Small intestine (tissue), 7 donors: ENCODE results near the gene HCN3. TPM values are rescaled to one million over a fixed set of nuclear protein-coding genes. Genes with fewer than 3 reads are reported as not detected.

Experiments used
- DNase-seq, 2 donors: peaks; one replicate each; pipeline versions ENCODE4 v3.0.0 to v3.0.0-alpha.2; 2013
- FAIRE-seq: peaks from 2 replicates; lab custom pipeline; 2012; peaks lifted over from hg19 to GRCh38; lab: Jason Lieb, UNC
- H3K27ac ChIP-seq, 3 donors: one replicate each; pipeline ENCODE4 v1.5.1; 2013; ENCODE audit warnings: low read length in 2 of 3, mild to moderate bottlenecking in 2 of 3, control low read depth in 1 of 3, inconsistent platforms in 1 of 3, low read depth in 1 of 3, moderate library complexity in 1 of 3
- H3K27me3 ChIP-seq, 3 donors: one replicate each; pipeline ENCODE4 v1.6.1; 2013; ENCODE audit warnings: low read length in 3 of 3, inconsistent platforms in 1 of 3; ENCODE audit not compliant: control insufficient read depth in 3 of 3, insufficient read depth in 3 of 3
- H3K36me3 ChIP-seq, 3 donors: one replicate each; pipeline ENCODE4 v1.6.1; 2013; ENCODE audit warnings: low read length in 3 of 3, inconsistent platforms in 1 of 3, low read depth in 1 of 3, mild to moderate bottlenecking in 1 of 3, moderate library complexity in 1 of 3; ENCODE audit not compliant: control insufficient read depth in 3 of 3, insufficient read depth in 2 of 3
- H3K4me1 ChIP-seq, 3 donors: one replicate each; pipeline ENCODE4 v1.6.1; 2013; ENCODE audit warnings: low read length in 2 of 3, inconsistent platforms in 1 of 3, low read depth in 1 of 3, mild to moderate bottlenecking in 1 of 3, moderate library complexity in 1 of 3; ENCODE audit not compliant: control insufficient read depth in 3 of 3, insufficient read depth in 2 of 3
- H3K4me3 ChIP-seq, 3 donors: one replicate each; pipeline ENCODE4 v1.5.1; 2013; ENCODE audit warnings: low read length in 3 of 3, control low read depth in 1 of 3, inconsistent platforms in 1 of 3, low read depth in 1 of 3, mild to moderate bottlenecking in 1 of 3, moderate library complexity in 1 of 3
- H3K9me3 ChIP-seq, 2 donors: one replicate each; pipeline ENCODE4 v1.6.1; 2013; ENCODE audit warnings: low read depth in 1 of 2, low read length in 1 of 2; ENCODE audit not compliant: control insufficient read depth in 2 of 2, insufficient read depth in 1 of 2
- WGBS, 3 donors: extraction: QIAGEN DNeasy Blood & Tissue Kit; methylation state at CpG; one replicate each; pipeline ENCODE4 v1.1.7; 2013; 5-methylcytosine and 5-hydroxymethylcytosine counted together
- polyA plus RNA-seq, 4 donors: library from polyadenylated mRNA; stranded (reverse) in 3 of 4; unstranded in 1 of 4; fragments of 200-250 nt in 3 of 4; fragments of 120-200 nt in 1 of 4; gene quantifications; one replicate each; pipeline versions ENCODE4 v1.2.1 to v1.2.3, GENCODE V29; 2013
- donor health status: healthy with polysubstance abuse.
- donor health status: control.
- donor health status: control.
- donor health status: Bipolar disorder and iron deficiency.
- donor health status: healthy.

HCN3 gene
- polyA plus RNA-seq, 4 donors = 4.0 to 15.0 (median 8.1) TPM

- H3K36me3 ChIP-seq = peaks cover 0 to 46% (median 3%) of the 10 kb centered on the region in 3 donors
- H3K4me1 ChIP-seq = peaks cover 0 to 48% (median 9%) of the 10 kb centered on the region in 3 donors
- no peak overlapping the region for H3K4me3 ChIP-seq
- DNase-seq (no peak), FAIRE-seq (no peak)
- H3K9me3 ChIP-seq = no peaks in the 10 kb centered on the region
- H3K27me3 ChIP-seq = no peaks in the 10 kb centered on the region
- 88 to 91% (median 91%) methylated on average over 9 of the region's 9 CpGs for WGBS, 3 donors
- peak overlapping the region in 1 of 3 donors; percentile 61 for H3K27ac ChIP-seq
Observed at GRCh38 chr1:155318082-155318481, 40.8 kb downstream of the HCN3 start.

GRCh38 chr1:155319536-155319935 is 42.3 kb downstream of the HCN3 start:
- Histone ChIP-seq H3K36me3 (peaks cover 0 to 33% (median 0%) of the 10 kb centered on the region in 3 donors), H3K4me1 (peaks cover 0 to 48% (median 9%) of the 10 kb centered on the region in 3 donors), H3K27ac (no peak overlapping the region), H3K27me3 (no peaks in the 10 kb centered on the region), H3K9me3 (no peaks in the 10 kb centered on the region), H3K4me3 (no peak overlapping the region)
- DNase-seq (no peak), FAIRE-seq (no peak)
- 87 to 91% (median 90%) methylated on average over 5 of the region's 5 CpGs for WGBS, 3 donors

DNA sequence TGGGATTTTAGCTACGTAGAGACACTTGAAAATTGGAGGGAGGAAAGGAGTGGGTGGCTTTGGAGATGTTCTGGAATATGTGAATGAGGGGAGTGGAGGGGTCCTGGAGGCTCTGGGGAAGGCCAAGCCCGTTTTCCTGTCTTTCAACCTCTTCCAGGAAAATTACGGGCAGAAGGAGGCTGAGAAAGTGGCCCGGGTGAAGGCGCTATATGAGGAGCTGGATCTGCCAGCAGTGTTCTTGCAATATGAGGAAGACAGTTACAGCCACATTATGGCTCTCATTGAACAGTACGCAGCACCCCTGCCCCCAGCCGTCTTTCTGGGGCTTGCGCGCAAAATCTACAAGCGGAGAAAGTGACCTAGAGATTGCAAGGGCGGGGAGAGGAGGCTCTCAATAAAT is 43.0 kb downstream of the HCN3 start:
- no peak for FAIRE-seq
- H3K4me1 ChIP-seq = peaks cover 0 to 52% (median 9%) of the 10 kb centered on the region in 3 donors
- H3K27ac ChIP-seq = peak overlapping the region in 2 of 3 donors; percentile 36 to 52
- H3K36me3 ChIP-seq = peaks cover 0 to 28% (median 0%) of the 10 kb centered on the region in 3 donors
- no peaks in the 10 kb centered on the region for H3K27me3 ChIP-seq
- no peaks in the 10 kb centered on the region for H3K9me3 ChIP-seq
- 28 to 49% (median 30%) methylated on average over 11 of the region's 11 CpGs for WGBS, 3 donors
- peak overlapping the region in 1 of 3 donors; percentile 93 for H3K4me3 ChIP-seq
- no peak for DNase-seq

GRCh38 chr1:155320661-155321617 is 43.7 kb downstream of the HCN3 start, which contains the start of gene RUSC1:
RUSC1 (plus strand) TSS chr1:155320894; CDS start chr1:155321774, 880 bp downstream.
- H3K27ac ChIP-seq = peak within 1 kb of the TSS; percentile 50 to 98 (median 52)
- peak; percentile 84 to 87 for DNase-seq

GRCh38 chr1:155321639-155322503 is 44.6 kb downstream of the HCN3 start:
- peak overlapping the region in 1 of 3 donors; percentile 93 for H3K4me3 ChIP-seq
- WGBS, 3 donors = 46 to 56% (median 51%) methylated on average over 25 to 27 of the region's 27 CpGs
- peaks cover 0 to 45% (median 0%) of the 10 kb centered on the region in 3 donors for H3K36me3 ChIP-seq
- no peaks in the 10 kb centered on the region for H3K27me3 ChIP-seq
- H3K9me3 ChIP-seq = no peaks in the 10 kb centered on the region
- no peak for FAIRE-seq
- peaks cover 0 to 50% (median 9%) of the 10 kb centered on the region in 3 donors for H3K4me1 ChIP-seq
- H3K27ac ChIP-seq = peak overlapping the region in 2 of 3 donors; percentile 21 to 98
- DNase-seq = no peak

More at GRCh38 chr1:155320661-155321617, 43.7 kb downstream of the HCN3 start, which contains the start of gene RUSC1:
- Histone ChIP-seq H3K4me3 (peak within 1 kb of the TSS in 2 of 3 donors; percentile 26 to 93), H3K4me1 (peaks cover 0 to 57% (median 9%) of the 10 kb centered on the region in 3 donors), H3K36me3 (peaks cover 0 to 35% (median 0%) of the 10 kb centered on the region in 3 donors), H3K27me3 (no peaks in the 10 kb centered on the region), H3K9me3 (no peaks in the 10 kb centered on the region)
- WGBS, 3 donors = 13 to 24% (median 23%) methylated on average over 46 to 51 of the region's 51 CpGs
- no peak for FAIRE-seq

DNA sequence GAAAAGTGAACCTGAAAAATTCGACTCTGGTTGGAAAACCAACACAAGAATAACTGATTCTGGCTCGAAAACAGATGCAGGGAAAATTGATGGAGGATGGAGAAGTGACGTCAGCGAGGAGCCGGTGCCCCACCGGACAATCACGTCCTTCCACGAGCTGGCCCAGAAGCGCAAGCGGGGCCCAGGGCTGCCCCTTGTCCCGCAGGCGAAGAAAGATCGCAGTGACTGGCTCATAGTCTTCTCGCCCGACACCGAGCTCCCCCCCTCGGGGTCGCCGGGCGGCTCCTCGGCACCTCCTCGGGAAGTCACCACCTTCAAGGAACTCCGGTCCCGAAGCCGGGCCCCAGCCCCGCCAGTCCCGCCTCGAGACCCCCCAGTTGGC is 45.3 kb downstream of the HCN3 start:
- Histone ChIP-seq H3K4me1 (peaks cover 0 to 43% (median 7%) of the 10 kb centered on the region in 3 donors), H3K27ac (peak overlapping the region in 2 of 3 donors; percentile 97 to 98), H3K27me3 (no peaks in the 10 kb centered on the region), H3K36me3 (peaks cover 0 to 47% (median under 1%) of the 10 kb centered on the region in 3 donors), H3K4me3 (peak overlapping the region; percentile 40 to 93 (median 87)), H3K9me3 (no peaks in the 10 kb centered on the region)
- DNase-seq = peak in 1 of 2 donors; percentile 54
- WGBS, 3 donors = 1 to 2% (median 1%) methylated on average over 27 to 28 of the region's 28 CpGs
- FAIRE-seq = no peak

- DNase-seq = peak; percentile 84 to 95
- FAIRE-seq = no peak
- Histone ChIP-seq H3K36me3 (peaks cover 0 to 49% (median 3%) of the 10 kb centered on the region in 3 donors), H3K27me3 (no peaks in the 10 kb centered on the region), H3K4me1 (peaks cover 0 to 38% (median 7%) of the 10 kb centered on the region in 3 donors), H3K4me3 (peak overlapping the region; percentile 82 to 93 (median 87)), H3K27ac (peak overlapping the region; percentile 91 to 98 (median 97)), H3K9me3 (no peaks in the 10 kb centered on the region)
- WGBS, 3 donors = 0 to 1% (median 1%) methylated on average over 27 to 58 of the region's 58 CpGs
Observed at GRCh38 chr1:155322953-155323728, 45.9 kb downstream of the HCN3 start.
